Dedifferentiated amniotic fluid mesenchymal stem cell (primary cell): ENCODE results near the gene ZFHX3.

Source experiments
- DNase-seq: peaks from one replicate; pipeline ENCODE4 v3.0.0-alpha.2; 2016; ENCODE audit errors: extremely low spot score

Gene ZFHX3

GRCh38 chr16:72832621-72833248, 215.2 kb downstream of the ZFHX3 start:
- DNase-seq: peak; percentile 62

GRCh38 chr16:72829846-72830775, 217.8 kb downstream of the ZFHX3 start:
- DNase-seq: no peak

- no peak for DNase-seq
Measured at GRCh38 chr16:72827866-72828265, 220.1 kb downstream of the ZFHX3 start.

- no peak for DNase-seq
Measured at GRCh38 chr16:72825912-72826621, 221.9 kb downstream of the ZFHX3 start.

GRCh38 chr16:72824761-72825160, 223.2 kb downstream of the ZFHX3 start:
- no peak for DNase-seq

- no peak for DNase-seq
Measured at GRCh38 chr16:72824027-72824426, 223.9 kb downstream of the ZFHX3 start.

- DNase-seq: no peak
Measured at GRCh38 chr16:72821185-72821950, 226.6 kb downstream of the ZFHX3 start.

- no peak for DNase-seq
Measured at GRCh38 chr16:72819345-72819744, 228.6 kb downstream of the ZFHX3 start.

GRCh38 chr16:72818236-72818845, 229.6 kb downstream of the ZFHX3 start:
- no peak for DNase-seq

GRCh38 chr16:72815348-72816318, 232.3 kb downstream of the ZFHX3 start:
- no peak for DNase-seq

- no peak for DNase-seq
Measured at GRCh38 chr16:72814226-72814625, 233.7 kb downstream of the ZFHX3 start.

GRCh38 chr16:72812672-72813071, 235.3 kb downstream of the ZFHX3 start:
- DNase-seq: no peak

GRCh38 chr16:72811876-72812275, 236.1 kb downstream of the ZFHX3 start:
- DNase-seq: no peak

GRCh38 chr16:72811188-72811720, 236.7 kb downstream of the ZFHX3 start:
- no peak for DNase-seq

GRCh38 chr16:72810480-72810879, 237.4 kb downstream of the ZFHX3 start:
- no peak for DNase-seq

- no peak for DNase-seq
Measured at GRCh38 chr16:72809446-72809845, 238.5 kb downstream of the ZFHX3 start.

- DNase-seq: no peak
Measured at GRCh38 chr16:72808754-72809153, 239.2 kb downstream of the ZFHX3 start.

GRCh38 chr16:72807245-72807644, 240.7 kb downstream of the ZFHX3 start:
- no peak for DNase-seq

- DNase-seq: no peak
Measured at GRCh38 chr16:72805486-72805885, 242.4 kb downstream of the ZFHX3 start.
